H1 (cell line): ENCODE data around the gene TOMT. TPM values are rescaled to one million over a fixed set of nuclear protein-coding genes. Genes with fewer than 3 reads are reported as not detected.

Source experiments
- CTCF ChIA-PET: fragments of 300-600 bp; sonication (Branson Sonifier 250); formaldehyde crosslinking; loops from one replicate; lab custom pipeline; 2021; ENCODE audit not compliant: partially characterized antibody; lab: Charles Lee
- POLR2A ChIA-PET: fragments of 300-600 bp; sonication (Branson Sonifier 250); formaldehyde crosslinking; loops from one replicate; lab custom pipeline; 2021; ENCODE audit warnings: inconsistent platforms; ENCODE audit not compliant: partially characterized antibody; lab: Charles Lee
- DNase-seq, 2 experiments: peaks; one replicate each; pipeline versions ENCODE4 v3.0.0 to v3.0.0-alpha.2; 2010 to 2022; ENCODE audit warnings: low spot score in 2 of 2, low read depth in 1 of 2, mixed read lengths in 1 of 2
- FAIRE-seq: peaks from 2 replicates; lab custom pipeline; 2011; peaks lifted over from hg19 to GRCh38; lab: Jason Lieb, UNC
- H2AFZ ChIP-seq: 2 replicates; pipeline ENCODE4 v1.8.1; 2012; ENCODE audit warnings: low read length, inconsistent platforms
- H2AK5ac ChIP-seq: 2 replicates; pipeline ENCODE4 v1.6.1; 2013; ENCODE audit warnings: low read depth, low read length
- H2BK120ac ChIP-seq: replicated peaks from 2 replicates; pipeline ENCODE3; 2013; ENCODE audit warnings: low read depth, low read length, inconsistent platforms
- H2BK12ac ChIP-seq: 2 replicates; pipeline ENCODE4 v1.6.1; 2013; ENCODE audit warnings: low read depth, low read length
- H2BK15ac ChIP-seq: 2 replicates; pipeline ENCODE4 v1.6.1; 2013; ENCODE audit warnings: low read length
- H2BK20ac ChIP-seq: 2 replicates; pipeline ENCODE4 v1.6.1; 2013; ENCODE audit warnings: low read length
- H2BK5ac ChIP-seq: 2 replicates; pipeline ENCODE4 v1.6.1; 2013; ENCODE audit warnings: low read depth, low read length
- H3K14ac ChIP-seq: 2 replicates; pipeline ENCODE4 v1.6.1; 2013; ENCODE audit warnings: inconsistent platforms; ENCODE audit not compliant: insufficient read length
- H3K18ac ChIP-seq: 2 replicates; pipeline ENCODE4 v1.6.1; 2013; ENCODE audit warnings: low read length; ENCODE audit errors: extremely low read depth
- H3K23ac ChIP-seq: 2 replicates; pipeline ENCODE4 v1.6.1; 2013; ENCODE audit warnings: inconsistent platforms; ENCODE audit not compliant: insufficient read length
- H3K23me2 ChIP-seq: 2 replicates; pipeline ENCODE4 v1.6.1; 2013; ENCODE audit warnings: low read depth, low read length
- H3K27ac ChIP-seq: 2 replicates; pipeline ENCODE4 v1.6.1; 2011; ENCODE audit warnings: low read depth, low read length, inconsistent platforms
- H3K27me3 ChIP-seq, 4 experiments: replicated peaks in 1 of 4; 1 replicate in 1 of 4; 2 replicates in 3 of 4; pipeline versions ENCODE4 v1.6.1 to v1.8.1; 2011 to 2013; ENCODE audit warnings: low read length in 3 of 4, mild to moderate bottlenecking in 3 of 4, inconsistent platforms in 2 of 4, mixed read lengths in 2 of 4, moderate library complexity in 1 of 4; ENCODE audit not compliant: control insufficient read depth in 3 of 4, insufficient read depth in 3 of 4; ENCODE audit errors: extremely low read depth in 1 of 4
- H3K36me3 ChIP-seq, 4 experiments: 2 replicates each; pipeline versions ENCODE4 v1.6.1 to v1.8.1; 2011 to 2013; ENCODE audit warnings: mild to moderate bottlenecking in 4 of 4, low read length in 3 of 4, moderate library complexity in 2 of 4, control low read depth in 1 of 4, inconsistent platforms in 1 of 4; ENCODE audit not compliant: insufficient read depth in 4 of 4, control insufficient read depth in 2 of 4
- H3K4ac ChIP-seq: replicated peaks from 2 replicates; pipeline ENCODE3; 2013; ENCODE audit warnings: low read length, low read depth, mixed read lengths, inconsistent platforms; ENCODE audit not compliant: insufficient read length
- H3K4me1 ChIP-seq, 4 experiments: replicated peaks in 1 of 4; 1 replicate in 1 of 4; 2 replicates in 3 of 4; pipeline versions ENCODE4 v1.6.1 to v1.8.1; 2011 to 2013; ENCODE audit warnings: low read length in 3 of 4, inconsistent platforms in 2 of 4, mixed read lengths in 1 of 4; ENCODE audit not compliant: insufficient read depth in 4 of 4, control insufficient read depth in 3 of 4
- H3K4me2 ChIP-seq, 2 experiments: 2 replicates each; pipeline versions ENCODE4 v1.6.1 to v1.8.1; 2011 to 2013; ENCODE audit warnings: low read depth in 2 of 2, low read length in 2 of 2, control low read depth in 1 of 2, inconsistent platforms in 1 of 2, mild to moderate bottlenecking in 1 of 2; ENCODE audit not compliant: insufficient read depth in 1 of 2
- H3K4me3 ChIP-seq, 4 experiments: fragments of 200-600, 300-600 bp in 1 of 4; sonication (generic), shearing (Covaris generic), sonication (Bioruptor Twin) in 1 of 4; 2 replicates each; pipeline versions ENCODE4 v1.5.1 to v1.8.1; 2011 to 2016; ENCODE audit warnings: low read length in 4 of 4, low read depth in 3 of 4, control low read depth in 2 of 4, inconsistent platforms in 2 of 4, mild to moderate bottlenecking in 2 of 4, mixed read lengths in 1 of 4, moderate library complexity in 1 of 4; ENCODE audit not compliant: insufficient read depth in 2 of 4; ENCODE audit errors: extremely low read depth in 1 of 4
- H3K56ac ChIP-seq: replicated peaks from 2 replicates; pipeline ENCODE3; 2013; ENCODE audit warnings: low read depth, mild to moderate bottlenecking, mixed read lengths, low read length, inconsistent platforms; ENCODE audit not compliant: insufficient read length
- H3K79me1 ChIP-seq: 2 replicates; pipeline ENCODE4 v1.6.1; 2013; ENCODE audit warnings: low read depth, low read length, control low read depth
- H3K79me2 ChIP-seq, 2 experiments: 2 replicates each; pipeline versions ENCODE4 v1.6.1 to v1.8.1; 2012 to 2013; ENCODE audit warnings: low read length in 2 of 2, mild to moderate bottlenecking in 2 of 2, inconsistent platforms in 1 of 2; ENCODE audit not compliant: insufficient read depth in 2 of 2, control insufficient read depth in 1 of 2
- H3K9ac ChIP-seq, 4 experiments: replicated peaks in 1 of 4; 1 replicate in 1 of 4; 2 replicates in 3 of 4; pipeline versions ENCODE4 v1.6.1 to v1.8.1; 2011 to 2013; ENCODE audit warnings: low read depth in 3 of 4, low read length in 3 of 4, control low read depth in 2 of 4, mild to moderate bottlenecking in 2 of 4, moderate library complexity in 2 of 4, inconsistent platforms in 1 of 4; ENCODE audit errors: extremely low read depth in 1 of 4
- H3K9me3 ChIP-seq, 2 experiments: 2 replicates each; pipeline versions ENCODE4 v1.6.1 to v1.8.1; 2012 to 2013; ENCODE audit warnings: mild to moderate bottlenecking in 2 of 2, moderate library complexity in 2 of 2, control low read depth in 1 of 2, inconsistent platforms in 1 of 2, low read depth in 1 of 2, low read length in 1 of 2, mixed read lengths in 1 of 2; ENCODE audit not compliant: insufficient read depth in 2 of 2
- H4K20me1 ChIP-seq, 2 experiments: replicated peaks in 1 of 2; 2 replicates each; pipeline versions ENCODE3 to v1.8.1; 2011 to 2013; ENCODE audit warnings: inconsistent platforms in 2 of 2, low read length in 2 of 2, mild to moderate bottlenecking in 1 of 2; ENCODE audit not compliant: insufficient read depth in 2 of 2, control insufficient read depth in 1 of 2
- H4K5ac ChIP-seq: 2 replicates; pipeline ENCODE4 v1.6.1; 2013; ENCODE audit warnings: low read length, low read depth, mixed read lengths, inconsistent platforms; ENCODE audit not compliant: insufficient read length
- H4K8ac ChIP-seq: 2 replicates; pipeline ENCODE4 v1.8.0; 2013; ENCODE audit warnings: mild to moderate bottlenecking, moderate library complexity, low read length, inconsistent platforms; ENCODE audit not compliant: insufficient read depth; ENCODE audit errors: extremely low read depth
- H4K91ac ChIP-seq: replicated peaks from 2 replicates; pipeline ENCODE3; 2013; ENCODE audit warnings: low read length, mixed read lengths, inconsistent platforms; ENCODE audit not compliant: insufficient read length
- ASH2L ChIP-seq: fragments of 200-600, 300-600 bp; sonication (generic); IDR thresholded peaks from one replicate; pipeline ENCODE4 v1.7.1; 2017; ENCODE audit warnings: low read length
- CBX8 ChIP-seq: fragments of 300-800, 300-1000 bp; sonication (generic); IDR thresholded peaks from 2 replicates; pipeline ENCODE4 v1.7.1; 2016; ENCODE audit warnings: low read depth, low read length, borderline replicate concordance
- CREB1 ChIP-seq: IDR thresholded peaks from 2 replicates; pipeline ENCODE4 v1.6.1; 2012; ENCODE audit warnings: inconsistent platforms
- CTBP2 ChIP-seq: IDR thresholded peaks from 2 replicates; pipeline ENCODE4 v1.7.0; 2011; ENCODE audit warnings: borderline replicate concordance, mild to moderate bottlenecking, moderate library complexity, mixed read lengths, low read length; ENCODE audit not compliant: insufficient read depth, insufficient read length
- EP300 ChIP-seq, 2 experiments: IDR thresholded peaks; 1 replicate in 1 of 2; 2 replicates in 1 of 2; pipeline ENCODE4 v1.6.1; 2011 to 2012; ENCODE audit warnings: low read depth in 2 of 2, low read length in 2 of 2, mild to moderate bottlenecking in 2 of 2, borderline replicate concordance in 1 of 2, inconsistent platforms in 1 of 2, moderate library complexity in 1 of 2
- HDAC2 ChIP-seq, 2 experiments: fragments of 300-600 bp in 1 of 2; sonication (generic) in 1 of 2; IDR thresholded peaks; 2 replicates each; pipeline ENCODE4 v1.6.1; 2011 to 2012; ENCODE audit warnings: low read depth in 2 of 2, low read length in 2 of 2, mild to moderate bottlenecking in 2 of 2, moderate library complexity in 2 of 2, borderline replicate concordance in 1 of 2, inconsistent platforms in 1 of 2
- HDAC6 ChIP-seq: IDR thresholded peaks from one replicate; pipeline ENCODE4 v1.7.1; 2012; ENCODE audit warnings: low read depth, mild to moderate bottlenecking, inconsistent platforms, low read length, moderate library complexity
- KDM1A ChIP-seq: fragments of 200-600, 300-600 bp; sonication (generic); IDR thresholded peaks from 2 replicates; pipeline ENCODE4 v1.7.1; 2016; ENCODE audit warnings: mild to moderate bottlenecking, low read length, borderline replicate concordance
- KDM4A ChIP-seq: IDR thresholded peaks from one replicate; pipeline ENCODE4 v1.7.1; 2012; ENCODE audit warnings: low read depth, mild to moderate bottlenecking, moderate library complexity, low read length, inconsistent platforms; ENCODE audit not compliant: severe bottlenecking
- SIN3A ChIP-seq, 2 experiments: IDR thresholded peaks in 1 of 2; conservative IDR thresholded peaks in 1 of 2; 2 replicates each; pipeline ENCODE4 v1.6.1; 2011 to 2012; ENCODE audit warnings: low read length in 2 of 2, improper control_type of control experiment in 1 of 2, low read depth in 1 of 2, mild to moderate bottlenecking in 1 of 2
- SRF ChIP-seq: IDR thresholded peaks from 2 replicates; pipeline ENCODE4 v1.6.1; 2011; ENCODE audit warnings: mild to moderate bottlenecking, low read depth, low read length, moderate library complexity
- TAF7 ChIP-seq: optimal IDR thresholded peaks from 2 replicates; pipeline ENCODE3; 2011; ENCODE audit warnings: low read depth, mild to moderate bottlenecking, inconsistent platforms, low read length, moderate library complexity, borderline replicate concordance
- TBP ChIP-seq: IDR thresholded peaks from 2 replicates; pipeline ENCODE4 v1.6.1; 2011; ENCODE audit warnings: low read depth, low read length, improper control_type of control experiment
- WGBS, 2 experiments: shearing (Covaris generic) in 1 of 2; methylation state at CpG; one replicate each; pipeline versions ENCODE4 v1.1.6 to v1.1.7; 2013 to 2015; ENCODE audit warnings: low lambda C conversion rate in 2 of 2, mixed read lengths in 2 of 2, inconsistent platforms in 1 of 2, low coverage in 1 of 2, missing lambda C conversion rate in 1 of 2; ENCODE audit not compliant: insufficient replicate concordance in 2 of 2, insufficient coverage in 1 of 2, insufficient read length in 1 of 2; ENCODE audit errors: extremely low coverage in 1 of 2, missing lambda C conversion rate in 1 of 2; 5-methylcytosine and 5-hydroxymethylcytosine counted together
- polyA plus RNA-seq, 7 experiments: library from polyadenylated mRNA; depleted of rRNA in 3 of 7; stranded (reverse) in 5 of 7; unstranded in 2 of 7; fragments of >200 nt in 5 of 7; fragments of 200-250 nt in 2 of 7; gene quantifications; 1 replicate in 5 of 7; 2 replicates in 1 of 7; 4 replicates in 1 of 7; pipeline versions ENCODE4 v1.2.1 to v1.2.3, GENCODE V29; 2011 to 2013; ENCODE audit warnings: missing spikeins in 2 of 7, mixed read lengths in 2 of 7
- total RNA-seq: library from RNA; stranded (reverse); fragmentation: NEBNext Ultra II Directional; extraction: Animal tissue kit (Norgen Biotek cat#: 25700); gene quantifications from 2 replicates; pipeline ENCODE4 v1.2.1, GENCODE V29; 2021

The TOMT gene
- total and polyA plus RNA-seq, 2 of the 8 experiments (the other 6 are each of a cell fraction or from before 2014, with no cell fraction given): 0.11 TPM; not detected in 1

DNA sequence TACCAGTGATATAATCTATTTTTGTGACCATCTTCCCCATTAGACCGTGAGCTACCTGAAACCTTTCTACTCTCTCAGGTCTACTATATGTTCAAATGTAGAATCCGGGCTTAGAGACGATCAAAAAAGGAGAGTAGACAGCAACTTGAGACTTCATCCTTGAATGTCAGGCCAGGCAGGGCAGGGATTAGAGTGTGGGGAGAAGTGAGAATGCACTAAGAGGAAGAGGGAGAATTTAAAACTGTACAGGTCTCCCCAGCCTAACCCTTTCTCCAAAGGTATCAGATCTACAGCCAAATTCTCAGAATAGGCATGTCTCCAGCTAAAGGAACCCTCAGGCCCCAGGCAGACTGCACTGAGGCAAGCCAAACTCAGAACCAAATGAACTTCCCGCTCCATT is 3.6 kb upstream of the TOMT start:
- H3K56ac ChIP-seq: no peak overlapping the region
- no peak overlapping the region for H3K4ac ChIP-seq
- peak overlapping the region; percentile 65; the same call in 1 of the 2 replicates for H2AK5ac ChIP-seq
- no peak overlapping the region for H2BK15ac ChIP-seq
- no peaks in the 10 kb centered on the region for H3K9me3 ChIP-seq
- no peak overlapping the region for H4K91ac ChIP-seq
- H3K4me3 ChIP-seq: peak overlapping the region; percentile 95 to 98 (median 97)
- peaks cover 2 to 16% of the 10 kb centered on the region in 2 experiments for H4K20me1 ChIP-seq
- H2BK120ac ChIP-seq: no peak overlapping the region
- H2BK20ac ChIP-seq: no peak overlapping the region
- no peak for FAIRE-seq
- H3K4me2 ChIP-seq: peak overlapping the region; percentile 84 to 91
- DNase-seq: no peak
- peaks cover 3 to 14% (median 5%) of the 10 kb centered on the region in 4 experiments; a peak in 6 of 7 replicates for H3K4me1 ChIP-seq
- H2BK12ac ChIP-seq: no peak overlapping the region
- no peak overlapping the region for H3K18ac ChIP-seq
- peak overlapping the region; percentile 88 to 98 (median 95) for H3K9ac ChIP-seq
- H3K27me3 ChIP-seq: no peaks in the 10 kb centered on the region
- H3K79me1 ChIP-seq: peaks cover 13% of the 10 kb centered on the region
- H3K14ac ChIP-seq: no peak overlapping the region
- no peak overlapping the region for H2AFZ ChIP-seq
- WGBS, 2 experiments: 77% methylated on average over 4 of the region's 4 CpGs; no CpG with 5 or more reads in 1 of the 2 experiments
- H3K23me2 ChIP-seq: peaks cover 6% of the 10 kb centered on the region
- H4K5ac ChIP-seq: no peak overlapping the region
- ChIA-PET POLR2A (interaction anchor here (0.6 to 14.4 kb wide), 7 partner anchors 8 to 77 kb away, joined by 3 to 144 read pairs (median 4); partner anchors contain the start of genes ANAPC15 and LRRC51), CTCF (interaction anchor here (1.0 to 14.0 kb wide), 7 partner anchors 9 to 332 kb away, joined by 4 to 423 read pairs (median 6); partner anchors contain the start of gene CLPB)
- no peak overlapping the region for H4K8ac ChIP-seq
- peak overlapping the region; percentile 86 for H3K27ac ChIP-seq
- H3K79me2 ChIP-seq: peaks cover 10 to 34% of the 10 kb centered on the region in 2 experiments
- H2BK5ac ChIP-seq: peak overlapping the region; percentile 73; the same call in 1 of the 2 replicates
- H3K36me3 ChIP-seq: peaks cover 21 to 26% (median 24%) of the 10 kb centered on the region in 4 experiments
- no peak overlapping the region for H3K23ac ChIP-seq
- TF ChIP-seq TAF7 (no peak), SIN3A (conservative IDR thresholded peaks at IDR 0.05 in 1 of 2, IDR thresholded peaks at IDR 0.05 in 1 of 2; ENCODE audit: low read depth in 1 of 2, low read length in 2 of 2) (no peak), CBX8 (no peak), KDM4A (no peak), EP300 (IDR thresholded peaks at IDR 0.05; ENCODE audit: borderline replicate concordance in 1 of 2, low read depth in 2 of 2, low read length in 2 of 2) (no peak), CREB1 (no peak), TBP (no peak), ASH2L (no peak), HDAC2 (IDR thresholded peaks at IDR 0.05; ENCODE audit: borderline replicate concordance in 1 of 2, low read depth in 2 of 2, low read length in 2 of 2) (no peak), SRF (no peak), HDAC6 (no peak), KDM1A (no peak), CTBP2 (no peak)
